Natural killer cell (primary cell): ENCODE measurements around the gene SARDH. TPM values are rescaled to one million over a fixed set of nuclear protein-coding genes. Genes with fewer than 3 reads are reported as not detected.
A peak's percentile ranks its signal among the peaks of the same experiment; 100 is the strongest.

Experiments used
- ATAC-seq, 3 donors: fragments of 150-1000 bp in 2 of 3; fragments of 200-7000 bp in 1 of 3; cut with Tn5 transposase; 1 replicate in 1 of 3; 2 replicates in 2 of 3; pipeline ENCODE4 v1.10.0; 2021; ENCODE audit warnings: mild to moderate bottlenecking in 2 of 3, moderate library complexity in 2 of 3
- DNase-seq, 2 donors: peaks; one replicate each; pipeline versions ENCODE4 v3.0.0 to v3.0.0-alpha.2; 2013 to 2021; ENCODE audit warnings: mixed read lengths in 1 of 2
- H3K27ac ChIP-seq: one replicate; pipeline ENCODE4 v1.5.1; 2013; ENCODE audit warnings: mild to moderate bottlenecking, low read length
- H3K27me3 ChIP-seq: one replicate; pipeline ENCODE4 v1.6.1; 2013; ENCODE audit warnings: low read length; ENCODE audit not compliant: control insufficient read depth, insufficient read depth
- H3K36me3 ChIP-seq: one replicate; pipeline ENCODE4 v1.6.1; 2013; ENCODE audit warnings: low read length; ENCODE audit not compliant: control insufficient read depth, insufficient read depth
- H3K4me1 ChIP-seq: one replicate; pipeline ENCODE4 v1.6.1; 2013; ENCODE audit warnings: low read length; ENCODE audit not compliant: control insufficient read depth, insufficient read depth
- H3K4me3 ChIP-seq: one replicate; pipeline ENCODE4 v1.5.1; 2013; ENCODE audit warnings: low read length
- H3K9me3 ChIP-seq: one replicate; pipeline ENCODE4 v1.6.1; 2013; ENCODE audit warnings: low read length; ENCODE audit not compliant: control insufficient read depth, insufficient read depth
- H3K27ac Mint-ChIP-seq, 2 donors: one replicate each; pipeline ENCODE4 v1.8.0; 2022; ENCODE audit warnings: mild to moderate bottlenecking in 2 of 2, mixed read lengths in 2 of 2, moderate library complexity in 1 of 2
- H3K27me3 Mint-ChIP-seq, 2 donors: one replicate each; pipeline ENCODE4 v1.8.0; 2022; ENCODE audit warnings: low read depth in 2 of 2, mixed read lengths in 2 of 2
- H3K36me3 Mint-ChIP-seq: one replicate; pipeline ENCODE4 v1.8.0; 2022; ENCODE audit warnings: mixed read lengths
- H3K4me1 Mint-ChIP-seq, 2 donors: one replicate each; pipeline ENCODE4 v1.8.0; 2022; ENCODE audit warnings: mixed read lengths in 2 of 2
- H3K4me3 Mint-ChIP-seq: one replicate; pipeline ENCODE4 v1.8.0; 2022; ENCODE audit warnings: mild to moderate bottlenecking, moderate library complexity, mixed read lengths
- H3K9me3 Mint-ChIP-seq, 2 donors: one replicate each; pipeline ENCODE4 v1.8.0; 2022; ENCODE audit warnings: mixed read lengths in 2 of 2
- CTCF ChIP-seq: fragments of 200-600 bp; IDR thresholded peaks from one replicate; pipeline ENCODE4 v1.8.0; 2022; ENCODE audit warnings: antibody characterized with exemption
- WGBS: methylation state at CpG from one replicate; pipeline ENCODE4 v1.1.7; 2013; ENCODE audit warnings: missing lambda C conversion rate; ENCODE audit not compliant: insufficient coverage; 5-methylcytosine and 5-hydroxymethylcytosine counted together
- intact Hi-C: fragments of 100-400 bp; cut with micrococcal nuclease; formaldehyde crosslinking; loops from one replicate; pipeline ENCODE4 v1.14.2; 2022
- total RNA-seq, 4 donors: library from RNA; stranded (reverse); fragments of 120-200 nt in 1 of 4; gene quantifications; one replicate each; pipeline versions ENCODE4 v1.2.3 to v1.2.4, GENCODE V29; 2013 to 2022

The SARDH gene
- total RNA-seq, 3 donors from 2014 or later (not counting 1 experiment from before 2014, with no cell fraction given), result 2.2 to 6.8 (median 4.1) TPM

- peak in 1 of 3 donors; percentile 13 for ATAC-seq
- no peak overlapping the region for H3K27ac ChIP-seq
- no peaks in the 10 kb centered on the region for H3K9me3 Mint-ChIP-seq
These were observed 65.5 kb downstream of the SARDH start for GRCh38 chr9:133672503-133673257.

GRCh38 chr9:133671371-133671770, 66.8 kb downstream of the SARDH start:
- DNase-seq (no peak), ATAC-seq (no peak)
- Histone ChIP-seq H3K9me3 (no peaks in the 10 kb centered on the region), H3K4me3 (no peak overlapping the region), H3K36me3 (no peaks in the 10 kb centered on the region), H3K27ac (no peak overlapping the region), H3K4me1 (peaks cover under 1% of the 10 kb centered on the region), H3K27me3 (no peaks in the 10 kb centered on the region)
- peaks cover 0 to 3% of the 10 kb centered on the region in 2 donors for H3K4me1 Mint-ChIP-seq
- no peak overlapping the region for H3K4me3 Mint-ChIP-seq
- 86% methylated on average over 21 of the region's 21 CpGs for WGBS
- intact Hi-C loops, result no loop called here
- TF ChIP-seq CTCF, result no peak
- no peaks in the 10 kb centered on the region for H3K9me3 Mint-ChIP-seq
- H3K36me3 Mint-ChIP-seq, result no peaks in the 10 kb centered on the region
- no peak overlapping the region for H3K27ac Mint-ChIP-seq
- H3K27me3 Mint-ChIP-seq, result no peaks in the 10 kb centered on the region

More at GRCh38 chr9:133672503-133673257, 65.5 kb downstream of the SARDH start:
- 85% methylated on average over 31 of the region's 31 CpGs for WGBS
- Mint-ChIP-seq H3K4me3 (no peak overlapping the region), H3K27me3 (no peaks in the 10 kb centered on the region), H3K4me1 (peaks cover 0 to 12% of the 10 kb centered on the region in 2 donors), H3K27ac (no peak overlapping the region), H3K36me3 (no peaks in the 10 kb centered on the region)
- no peak for DNase-seq
- intact Hi-C loops, result no loop called here
- no peak for TF ChIP-seq CTCF
- H3K4me3 ChIP-seq, result no peak overlapping the region
- no peaks in the 10 kb centered on the region for H3K36me3 ChIP-seq
- no peaks in the 10 kb centered on the region for H3K9me3 ChIP-seq
- H3K4me1 ChIP-seq, result peaks cover 14% of the 10 kb centered on the region
- no peaks in the 10 kb centered on the region for H3K27me3 ChIP-seq

GRCh38 chr9:133670466-133670865, 67.7 kb downstream of the SARDH start:
- no peak for DNase-seq
- intact Hi-C loops, result no loop called here

More at GRCh38 chr9:133670466-133670865, 67.7 kb downstream of the SARDH start:
- Histone ChIP-seq H3K4me1 (no peaks in the 10 kb centered on the region), H3K36me3 (no peaks in the 10 kb centered on the region), H3K4me3 (no peak overlapping the region), H3K27me3 (no peaks in the 10 kb centered on the region), H3K9me3 (no peaks in the 10 kb centered on the region), H3K27ac (no peak overlapping the region)
- H3K36me3 Mint-ChIP-seq, result no peaks in the 10 kb centered on the region
- 97% methylated on average over 17 of the region's 17 CpGs for WGBS
- no peaks in the 10 kb centered on the region for H3K4me1 Mint-ChIP-seq
- no peaks in the 10 kb centered on the region for H3K9me3 Mint-ChIP-seq
- no peak overlapping the region for H3K4me3 Mint-ChIP-seq
- H3K27ac Mint-ChIP-seq, result no peak overlapping the region
- no peak for ATAC-seq
- no peaks in the 10 kb centered on the region for H3K27me3 Mint-ChIP-seq
- no peak for TF ChIP-seq CTCF
